Left ventricle myocardium superior (tissue), 1 donor: ENCODE results near the gene CRHBP. TPM values are rescaled to one million over a fixed set of nuclear protein-coding genes. Genes with fewer than 3 reads are reported as not detected.

ENCODE experiments used
- ATAC-seq: fragments of 200-7000 bp; cut with Tn5 transposase; one replicate; pipeline ENCODE4 v1.9.1; 2020; ENCODE audit warnings: mild to moderate bottlenecking, moderate library complexity
- DNase-seq: peaks from one replicate; pipeline ENCODE4 v3.0.0-alpha.2; 2020
- intact Hi-C: fragments of 100-400 bp; cut with micrococcal nuclease; formaldehyde crosslinking; loops from one replicate; pipeline ENCODE4 v1.11.0; 2022
- total RNA-seq: library from RNA; stranded (reverse); fragmentation: NEBNext Ultra II Directional; extraction: Animal tissue kit (Norgen Biotek cat#: 25700); gene quantifications from one replicate; pipeline ENCODE4 v1.2.1, GENCODE V29; 2021
- donor health status: DM: no; HTN: yes; CAD: no; lungs with severe emphysema.

Gene CRHBP
- total RNA-seq, 1 donor from 2014 or later: 0.92 TPM

GRCh38 chr5:77006124-77006523 lies 53.3 kb downstream of the CRHBP start:
- ATAC-seq (peak; percentile 70), DNase-seq (peak; percentile 41)
- intact Hi-C loops: no loop called here

- intact Hi-C loops: no loop called here
- DNase-seq: no peak
- no peak for ATAC-seq
Measured at GRCh38 chr5:77008413-77008812, 55.6 kb downstream of the CRHBP start.

- intact Hi-C loops: no loop called here
- no peak for ATAC-seq
Measured at GRCh38 chr5:77010243-77010642, 57.4 kb downstream of the CRHBP start.

GRCh38 chr5:77011498-77011897 lies 58.7 kb downstream of the CRHBP start:
- no peak for DNase-seq
- intact Hi-C loops: no loop called here
- ATAC-seq: no peak

More at GRCh38 chr5:77010243-77010642, 57.4 kb downstream of the CRHBP start:
- no peak for DNase-seq

- ATAC-seq (no peak), DNase-seq (no peak)
- intact Hi-C loops: no loop called here
Measured at GRCh38 chr5:77012601-77013000, 59.8 kb downstream of the CRHBP start.

GRCh38 chr5:77015938-77016569 lies 63.2 kb downstream of the CRHBP start:
- intact Hi-C loops: loop anchor here (2.0 kb wide), 1 partner anchor 147 kb away; no protein-coding TSS in a partner anchor
- ATAC-seq (peak; percentile 45), DNase-seq (no peak)

GRCh38 chr5:77016962-77017361 lies 64.1 kb downstream of the CRHBP start:
- intact Hi-C loops: loop anchor here (2.0 kb wide), 1 partner anchor 148 kb away; no protein-coding TSS in a partner anchor
- no peak for DNase-seq

GRCh38 chr5:77017668-77018067 lies 64.8 kb downstream of the CRHBP start:
- DNase-seq (no peak), ATAC-seq (no peak)
- intact Hi-C loops: loop anchor here (2.0 kb wide), 1 partner anchor 149 kb away; no protein-coding TSS in a partner anchor

More at GRCh38 chr5:77016962-77017361, 64.1 kb downstream of the CRHBP start:
- ATAC-seq: no peak

Other genes with a start within 250 kb of the CRHBP start
- 7.2 TPM for gene F2R, start 236.9 kb upstream of the CRHBP start, total RNA-seq
- gene F2RL1, start 134.0 kb upstream of the CRHBP start, total RNA-seq: 1.1 TPM
- gene S100Z, start 103.0 kb upstream of the CRHBP start, total RNA-seq: 0.20 TPM
- 15.6 TPM for gene AGGF1, start 77.4 kb downstream of the CRHBP start, total RNA-seq
- 4.7 TPM for gene ZBED3, start 134.2 kb downstream of the CRHBP start, total RNA-seq